SK-N-MC (cell line): Measurements from ENCODE around the gene FAM180A.
"Not testable (repeated sequence)": the region's sequence is repeated elsewhere in the genome, so short reads cannot be mapped to it uniquely, and the experiment has no call there.

Experiments
- DNase-seq: peaks from one replicate; pipeline ENCODE4 v3.0.0-alpha.2; 2011; ENCODE audit warnings: low read depth, low spot score
- H3K27ac ChIP-seq: fragments of 200-600 bp; sonication (generic); 2 replicates; pipeline ENCODE4 v1.5.1; 2016; ENCODE audit warnings: mixed run types
- H3K36me3 ChIP-seq: fragments of 200-600 bp; sonication (generic); 2 replicates; pipeline ENCODE4 v1.6.1; 2017; ENCODE audit warnings: antibody characterized with exemption, low read length, mixed read lengths; ENCODE audit not compliant: insufficient read depth
- H3K4me3 ChIP-seq: fragments of 200-600 bp; sonication (generic); 2 replicates; pipeline ENCODE4 v1.5.1; 2016
- H3K9ac ChIP-seq: fragments of 200-600 bp; sonication (generic); 2 replicates; pipeline ENCODE4 v1.8.0; 2017; ENCODE audit warnings: mixed run types, mixed read lengths; ENCODE audit not compliant: insufficient read length
- H3K9me3 ChIP-seq: fragments of 200-600 bp; sonication (generic); 2 replicates; pipeline ENCODE4 v1.6.1; 2017; ENCODE audit warnings: low read depth, mild to moderate bottlenecking, antibody characterized with exemption, low read length, moderate library complexity, mixed read lengths
- EZH2 ChIP-seq: fragments of 200-600 bp; sonication (generic); IDR thresholded peaks from one replicate; pipeline ENCODE4 v1.6.1; 2017; ENCODE audit warnings: antibody characterized with exemption
- FOXP2 ChIP-seq: optimal IDR thresholded peaks from 2 replicates; pipeline ENCODE3; 2011; ENCODE audit warnings: mild to moderate bottlenecking, moderate library complexity; ENCODE audit not compliant: insufficient read depth; ENCODE audit errors: extremely low read length, control extremely low read depth
- POLR2AphosphoS5 ChIP-seq: IDR thresholded peaks from 2 replicates; pipeline ENCODE4 v1.6.1; 2012; ENCODE audit warnings: mild to moderate bottlenecking, low read depth, low read length, borderline replicate concordance

FAM180A gene

GRCh38 chr7:135789956-135790355 is 41.3 kb upstream of the FAM180A start:
- no peak overlapping the region for H3K9ac ChIP-seq
- TF ChIP-seq FOXP2 (no peak), POLR2AphosphoS5 (no peak), EZH2 (no peak)
- no peak overlapping the region for H3K4me3 ChIP-seq
- H3K9me3 ChIP-seq = no peaks in the 10 kb centered on the region
- no peak overlapping the region for H3K27ac ChIP-seq
- DNase-seq = no peak
- H3K36me3 ChIP-seq = no peaks in the 10 kb centered on the region

- DNase-seq = no peak
- Histone ChIP-seq H3K9ac (no peak overlapping the region), H3K27ac (no peak overlapping the region), H3K9me3 (no peaks in the 10 kb centered on the region), H3K36me3 (no peaks in the 10 kb centered on the region), H3K4me3 (no peak overlapping the region)
- TF ChIP-seq POLR2AphosphoS5 (no peak), FOXP2 (no peak), EZH2 (no peak)
Measured at GRCh38 chr7:135789431-135789830, 40.8 kb upstream of the FAM180A start.

GRCh38 chr7:135786911-135787310 is 38.3 kb upstream of the FAM180A start:
- H3K4me3 ChIP-seq = no peak overlapping the region
- no peak for DNase-seq
- no peaks in the 10 kb centered on the region for H3K9me3 ChIP-seq
- TF ChIP-seq EZH2 (no peak), FOXP2 (no peak), POLR2AphosphoS5 (no peak)
- no peak overlapping the region for H3K27ac ChIP-seq
- no peaks in the 10 kb centered on the region for H3K36me3 ChIP-seq
- H3K9ac ChIP-seq = no peak overlapping the region

- no peak overlapping the region for H3K4me3 ChIP-seq
- no peak overlapping the region for H3K9ac ChIP-seq
- H3K27ac ChIP-seq = no peak overlapping the region
- no peak for DNase-seq
- H3K9me3 ChIP-seq = no peaks in the 10 kb centered on the region
- TF ChIP-seq EZH2 (no peak), FOXP2 (no peak), POLR2AphosphoS5 (no peak)
- H3K36me3 ChIP-seq = no peaks in the 10 kb centered on the region
Measured at GRCh38 chr7:135785065-135785464, 36.5 kb upstream of the FAM180A start.

GRCh38 chr7:135784013-135784412 is 35.4 kb upstream of the FAM180A start:
- H3K36me3 ChIP-seq = no peaks in the 10 kb centered on the region
- H3K9ac ChIP-seq = no peak overlapping the region
- no peak for DNase-seq
- no peak overlapping the region for H3K4me3 ChIP-seq
- TF ChIP-seq EZH2 (no peak), POLR2AphosphoS5 (no peak), FOXP2 (no peak)
- H3K9me3 ChIP-seq = no peaks in the 10 kb centered on the region
- no peak overlapping the region for H3K27ac ChIP-seq

GRCh38 chr7:135782801-135783200 is 34.2 kb upstream of the FAM180A start:
- H3K27ac ChIP-seq = no peak overlapping the region
- DNase-seq = no peak
- no peaks in the 10 kb centered on the region for H3K36me3 ChIP-seq
- no peaks in the 10 kb centered on the region; the same call in 1 of the 2 replicates for H3K9me3 ChIP-seq
- H3K9ac ChIP-seq = no peak overlapping the region
- no peak overlapping the region for H3K4me3 ChIP-seq
- TF ChIP-seq EZH2 (no peak), FOXP2 (no peak), POLR2AphosphoS5 (no peak)

- no peak overlapping the region for H3K9ac ChIP-seq
- no peak for DNase-seq
- TF ChIP-seq FOXP2 (no peak), POLR2AphosphoS5 (no peak), EZH2 (no peak)
- H3K27ac ChIP-seq = no peak overlapping the region
- no peaks in the 10 kb centered on the region for H3K36me3 ChIP-seq
- H3K9me3 ChIP-seq = no peaks in the 10 kb centered on the region; the same call in 1 of the 2 replicates
- H3K4me3 ChIP-seq = no peak overlapping the region
Measured at GRCh38 chr7:135782377-135782776, 33.8 kb upstream of the FAM180A start.

GRCh38 chr7:135777626-135778398 is 29.2 kb upstream of the FAM180A start:
- Histone ChIP-seq H3K9ac (no peak overlapping the region), H3K36me3 (no peaks in the 10 kb centered on the region), H3K4me3 (no peak overlapping the region), H3K27ac (no peak overlapping the region), H3K9me3 (no peaks in the 10 kb centered on the region; the same call in 1 of the 2 replicates)
- TF ChIP-seq FOXP2 (no peak), POLR2AphosphoS5 (no peak), EZH2 (no peak)
- DNase-seq = no peak

- H3K36me3 ChIP-seq, H3K27ac ChIP-seq, H3K4me3 ChIP-seq, DNase-seq, H3K9me3 ChIP-seq, H3K9ac ChIP-seq: not testable (repeated sequence)
Measured at GRCh38 chr7:135775915-135776314, 27.3 kb upstream of the FAM180A start.
